Stimulated activated CD8-positive, alpha-beta memory T cell treated with anti-CD3 and anti-CD28 coated beads, Interleukin-4, amount 100 ng/mL, for 1 hour (primary cell): ENCODE measurements around the gene CDHR2.

Source experiments
- DNase-seq, 2 donors: peaks; one replicate each; pipeline ENCODE4 v3.0.0-alpha.2; 2020; ENCODE audit warnings: low read depth in 2 of 2, low spot score in 1 of 2

The CDHR2 gene, protein sequence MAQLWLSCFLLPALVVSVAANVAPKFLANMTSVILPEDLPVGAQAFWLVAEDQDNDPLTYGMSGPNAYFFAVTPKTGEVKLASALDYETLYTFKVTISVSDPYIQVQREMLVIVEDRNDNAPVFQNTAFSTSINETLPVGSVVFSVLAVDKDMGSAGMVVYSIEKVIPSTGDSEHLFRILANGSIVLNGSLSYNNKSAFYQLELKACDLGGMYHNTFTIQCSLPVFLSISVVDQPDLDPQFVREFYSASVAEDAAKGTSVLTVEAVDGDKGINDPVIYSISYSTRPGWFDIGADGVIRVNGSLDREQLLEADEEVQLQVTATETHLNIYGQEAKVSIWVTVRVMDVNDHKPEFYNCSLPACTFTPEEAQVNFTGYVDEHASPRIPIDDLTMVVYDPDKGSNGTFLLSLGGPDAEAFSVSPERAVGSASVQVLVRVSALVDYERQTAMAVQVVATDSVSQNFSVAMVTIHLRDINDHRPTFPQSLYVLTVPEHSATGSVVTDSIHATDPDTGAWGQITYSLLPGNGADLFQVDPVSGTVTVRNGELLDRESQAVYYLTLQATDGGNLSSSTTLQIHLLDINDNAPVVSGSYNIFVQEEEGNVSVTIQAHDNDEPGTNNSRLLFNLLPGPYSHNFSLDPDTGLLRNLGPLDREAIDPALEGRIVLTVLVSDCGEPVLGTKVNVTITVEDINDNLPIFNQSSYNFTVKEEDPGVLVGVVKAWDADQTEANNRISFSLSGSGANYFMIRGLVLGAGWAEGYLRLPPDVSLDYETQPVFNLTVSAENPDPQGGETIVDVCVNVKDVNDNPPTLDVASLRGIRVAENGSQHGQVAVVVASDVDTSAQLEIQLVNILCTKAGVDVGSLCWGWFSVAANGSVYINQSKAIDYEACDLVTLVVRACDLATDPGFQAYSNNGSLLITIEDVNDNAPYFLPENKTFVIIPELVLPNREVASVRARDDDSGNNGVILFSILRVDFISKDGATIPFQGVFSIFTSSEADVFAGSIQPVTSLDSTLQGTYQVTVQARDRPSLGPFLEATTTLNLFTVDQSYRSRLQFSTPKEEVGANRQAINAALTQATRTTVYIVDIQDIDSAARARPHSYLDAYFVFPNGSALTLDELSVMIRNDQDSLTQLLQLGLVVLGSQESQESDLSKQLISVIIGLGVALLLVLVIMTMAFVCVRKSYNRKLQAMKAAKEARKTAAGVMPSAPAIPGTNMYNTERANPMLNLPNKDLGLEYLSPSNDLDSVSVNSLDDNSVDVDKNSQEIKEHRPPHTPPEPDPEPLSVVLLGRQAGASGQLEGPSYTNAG (N-terminal part only)

GRCh38 chr5:176548967-176549444 is at the start of gene CDHR2:
Gene CDHR2, plus strand, starts transcription at chr5:176549342. Its CDS starts 16,011 bp downstream, at chr5:176565353.
- DNase-seq = no peak

DNA sequence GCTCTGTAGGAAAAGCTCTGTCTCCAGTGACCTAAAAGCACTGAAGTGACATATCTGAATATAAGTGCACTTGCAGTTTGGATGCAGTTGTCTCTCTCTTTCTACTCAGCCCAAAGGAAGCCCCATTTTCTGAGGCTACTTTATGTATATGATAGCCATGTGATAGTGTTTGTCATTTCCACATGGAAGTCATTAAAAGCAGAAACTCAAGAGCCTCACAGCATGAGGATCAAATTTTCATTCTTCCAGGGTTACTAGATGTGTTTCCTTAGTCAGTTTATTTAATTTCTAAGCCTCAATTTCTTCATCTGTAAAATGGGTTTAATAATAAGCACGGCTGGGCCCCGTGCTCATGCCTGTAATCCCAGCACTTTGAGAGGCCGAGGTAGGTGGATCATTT is 48.6 kb upstream of the CDHR2 start:
- no peak for DNase-seq

- no peak for DNase-seq
Observed at GRCh38 chr5:176501333-176501732, 47.8 kb upstream of the CDHR2 start.

- DNase-seq = no peak
Observed at GRCh38 chr5:176503496-176503895, 45.6 kb upstream of the CDHR2 start.

- DNase-seq = no peak
Observed at GRCh38 chr5:176507911-176508310, 41.2 kb upstream of the CDHR2 start.

GRCh38 chr5:176508603-176509002 is 40.5 kb upstream of the CDHR2 start:
- no peak for DNase-seq

GRCh38 chr5:176513788-176514187 is 35.4 kb upstream of the CDHR2 start:
- DNase-seq = no peak

DNA sequence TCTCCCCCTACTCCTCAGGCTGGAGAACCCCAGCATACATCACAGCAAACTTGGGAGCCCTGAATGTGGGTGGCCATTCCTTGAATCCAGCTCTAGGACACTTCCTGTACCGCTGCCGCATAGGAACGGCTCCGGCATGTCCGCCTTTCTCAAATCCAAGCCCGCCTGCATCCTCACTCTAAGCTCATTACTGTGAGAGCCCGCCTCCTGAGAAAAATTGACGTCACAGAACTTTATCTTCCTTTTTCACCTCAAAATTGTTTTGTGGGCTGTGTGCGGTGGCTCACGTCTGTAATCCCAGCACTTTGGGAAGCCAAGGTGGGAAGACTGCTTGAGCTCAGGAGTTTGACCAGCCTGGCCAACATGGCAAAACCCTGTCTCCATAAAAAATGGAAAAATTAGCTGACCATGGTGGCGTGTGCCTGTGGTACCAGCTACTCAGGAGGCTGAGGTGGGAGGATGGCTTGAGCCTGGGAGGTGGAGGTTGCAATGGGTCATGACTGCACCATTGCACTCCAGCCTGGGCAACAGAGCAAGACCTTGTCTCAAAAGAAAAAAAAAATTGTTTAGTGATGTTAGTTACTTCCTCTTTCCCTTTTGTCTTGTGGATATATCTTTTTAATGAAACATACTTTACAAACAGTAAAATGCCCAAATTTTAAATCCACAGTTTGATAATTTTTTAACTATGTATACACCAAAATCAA is 34.7 kb upstream of the CDHR2 start:
- no peak for DNase-seq

DNA sequence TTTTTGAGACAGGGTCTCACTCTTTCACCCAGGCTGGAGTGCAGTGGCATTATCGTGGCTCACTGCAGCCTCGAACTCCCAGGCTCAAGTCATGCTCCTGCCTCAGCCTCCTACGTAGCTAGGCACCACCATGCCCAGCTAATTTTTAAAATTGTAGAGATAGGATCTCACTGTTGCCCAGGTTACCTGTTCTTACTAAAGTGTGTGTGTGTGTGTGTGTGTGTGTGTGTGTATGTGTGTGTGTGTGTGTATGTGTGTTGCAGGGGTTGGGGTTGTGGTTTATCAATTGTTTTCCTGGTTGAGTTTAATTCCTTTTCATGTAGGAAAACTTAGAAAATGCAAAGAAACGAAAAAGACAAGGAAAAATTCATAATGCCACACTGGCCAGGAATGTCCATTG is 33.7 kb upstream of the CDHR2 start:
- DNase-seq = no peak

- no peak for DNase-seq
Observed at GRCh38 chr5:176517053-176517661, 32.0 kb upstream of the CDHR2 start.

DNA sequence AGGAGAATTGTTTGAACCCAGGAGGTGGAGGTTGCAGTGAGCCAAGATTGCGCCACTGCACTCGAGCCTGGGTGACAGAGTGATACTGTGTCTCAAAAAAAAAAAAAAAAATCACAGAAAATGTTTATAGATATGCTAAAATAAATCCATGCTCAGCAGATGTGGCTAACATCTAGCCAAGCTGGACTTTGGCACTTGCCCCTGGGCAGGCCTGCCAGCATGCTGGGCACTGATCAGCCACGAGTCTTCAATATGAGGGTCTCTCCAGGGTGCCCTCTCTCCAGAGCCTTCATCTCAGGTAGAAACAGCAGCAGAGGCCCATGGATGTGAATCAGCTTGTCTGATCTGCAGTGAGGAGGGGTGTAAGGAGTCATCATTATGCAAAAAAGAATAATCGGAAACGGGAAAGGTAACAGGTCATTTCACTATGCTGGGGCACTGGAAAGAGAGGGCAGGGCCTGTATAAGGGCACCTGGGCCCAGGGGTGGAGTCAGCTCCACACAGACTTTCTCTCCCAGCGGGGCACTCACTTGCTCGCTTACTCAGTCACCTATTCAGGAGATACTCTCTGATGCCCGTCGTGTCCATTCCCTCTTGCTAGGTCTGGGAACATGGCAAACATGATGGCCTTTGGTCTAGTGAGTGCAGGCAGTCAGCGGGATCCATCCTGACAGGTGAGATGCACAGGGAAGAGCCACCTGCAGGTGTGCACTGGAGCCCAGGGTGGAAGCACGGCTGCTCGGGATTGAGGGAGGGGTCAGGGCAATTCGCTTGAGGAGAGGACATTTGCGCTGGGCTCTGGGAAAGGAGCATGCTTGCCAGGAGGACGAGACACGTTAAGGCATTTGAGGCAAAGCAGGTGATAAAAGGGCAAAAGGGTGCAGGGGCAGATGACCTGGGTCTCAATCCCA is 29.1 kb upstream of the CDHR2 start:
- DNase-seq = no peak

- DNase-seq = no peak
Observed at GRCh38 chr5:176521286-176521685, 27.9 kb upstream of the CDHR2 start.

GRCh38 chr5:176521699-176522263 is 27.4 kb upstream of the CDHR2 start:
- DNase-seq = no peak

DNA sequence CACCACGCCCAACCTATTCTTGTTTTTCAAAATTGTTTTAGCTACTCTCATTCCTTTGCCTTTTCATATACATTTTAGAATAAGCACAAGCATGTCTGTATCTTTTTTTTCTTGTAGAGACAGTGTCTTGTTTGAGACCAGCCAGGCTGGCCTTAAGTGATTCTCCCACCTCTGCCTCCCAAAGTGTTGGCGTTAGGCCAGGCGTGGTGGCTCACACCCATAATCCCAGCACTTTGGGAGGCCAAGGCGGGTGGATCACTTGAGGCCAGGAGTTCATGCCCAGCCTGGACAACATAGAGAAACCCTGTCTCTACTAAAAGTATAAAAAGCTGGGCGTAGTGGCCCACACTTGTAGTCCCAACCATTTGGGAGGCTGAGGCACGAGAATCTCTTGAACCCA is 25.0 kb upstream of the CDHR2 start:
- no peak for DNase-seq

DNA sequence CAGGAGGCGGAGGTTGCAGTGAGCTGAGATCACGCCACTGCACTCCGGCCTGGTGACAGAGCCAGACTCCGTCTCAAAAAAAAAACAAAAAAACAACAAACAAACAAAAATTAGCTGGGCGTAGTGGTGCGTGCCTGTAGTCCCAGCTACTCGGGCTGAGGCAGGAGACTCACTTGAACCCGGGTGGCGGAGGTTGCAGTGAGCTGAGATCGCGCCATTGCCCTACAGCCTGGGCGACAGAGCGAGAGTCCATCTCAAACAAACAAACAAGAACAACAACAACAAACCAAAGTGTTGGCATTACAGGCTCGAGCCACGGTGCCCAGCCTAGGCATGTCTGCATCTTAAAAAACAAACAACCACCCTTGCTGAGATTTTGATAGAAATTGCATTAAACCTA is 24.2 kb upstream of the CDHR2 start:
- DNase-seq = no peak

- DNase-seq = no peak
Observed at GRCh38 chr5:176525677-176526076, 23.5 kb upstream of the CDHR2 start.

GRCh38 chr5:176526462-176526861 is 22.7 kb upstream of the CDHR2 start:
- DNase-seq = no peak
